Endothelial cell of umbilical vein (primary cell): ENCODE measurements around the gene POLRMT. TPM values are rescaled to one million over a fixed set of nuclear protein-coding genes. Genes with fewer than 3 reads are reported as not detected.

ENCODE experiments used
- BruUV-seq: library from RNA; stranded (reverse); fragments of 400-500 nt; replicated peaks from 2 replicates; lab custom pipeline; 2021; lab: Mats Ljungman, UMichigan
- CTCF ChIA-PET: fragments of 300-600, 350-600 bp; sonication (Branson Sonifier 250); formaldehyde crosslinking; loops from one replicate; lab custom pipeline; 2021; ENCODE audit warnings: antibody characterized with exemption, inconsistent platforms; lab: Charles Lee
- POLR2A ChIA-PET: fragments of 300-600, 350-600 bp; sonication (Branson Sonifier 250); formaldehyde crosslinking; loops from one replicate; lab custom pipeline; 2021; ENCODE audit warnings: antibody characterized with exemption, inconsistent platforms; lab: Charles Lee
- DNase-seq: peaks from one replicate; pipeline ENCODE4 v3.0.0-alpha.2; 2011; ENCODE audit warnings: low read depth, low spot score
- FAIRE-seq: peaks from 2 replicates; lab custom pipeline; 2011; peaks lifted over from hg19 to GRCh38; lab: Jason Lieb, UNC
- H2AFZ ChIP-seq: 2 replicates; pipeline ENCODE4 v1.6.0; 2012; ENCODE audit warnings: low read depth, low read length, control low read depth, inconsistent platforms
- H3K27ac ChIP-seq: 2 replicates; pipeline ENCODE4 v1.5.1; 2011; ENCODE audit warnings: low read depth, mild to moderate bottlenecking, control low read depth, low read length, moderate library complexity; ENCODE audit not compliant: insufficient read depth
- H3K27me3 ChIP-seq, 2 experiments: 2 replicates each; pipeline versions ENCODE4 v1.6.0 to v1.6.1; 2011; ENCODE audit warnings: low read length in 2 of 2, mixed read lengths in 1 of 2; ENCODE audit not compliant: control insufficient read depth in 2 of 2, insufficient read depth in 2 of 2
- H3K36me3 ChIP-seq, 2 experiments: 2 replicates in 1 of 2; 3 replicates in 1 of 2; pipeline ENCODE4 v1.5.1; 2011; ENCODE audit warnings: low read length in 2 of 2, mild to moderate bottlenecking in 1 of 2, moderate library complexity in 1 of 2; ENCODE audit not compliant: control insufficient read depth in 2 of 2, insufficient read depth in 2 of 2; ENCODE audit errors: extremely low read depth in 1 of 2
- H3K4me1 ChIP-seq: 3 replicates; pipeline ENCODE4 v1.5.1; 2011; ENCODE audit warnings: mild to moderate bottlenecking, low read length; ENCODE audit not compliant: control insufficient read depth, insufficient read depth; ENCODE audit errors: extremely low read depth
- H3K4me2 ChIP-seq: 2 replicates; pipeline ENCODE4 v1.6.1; 2011; ENCODE audit warnings: low read length, control low read depth, mixed read lengths; ENCODE audit not compliant: insufficient read depth
- H3K4me3 ChIP-seq, 3 experiments: fragments of 200-600 bp in 1 of 3; sonication (generic), shearing (Covaris generic) in 1 of 3; replicated peaks in 1 of 3; 2 replicates each; pipeline ENCODE4 v1.5.1; 2011 to 2016; ENCODE audit warnings: control low read depth in 3 of 3, low read length in 3 of 3, mild to moderate bottlenecking in 2 of 3, inconsistent platforms in 1 of 3, low read depth in 1 of 3, moderate library complexity in 1 of 3; ENCODE audit not compliant: insufficient read depth in 1 of 3
- H3K79me2 ChIP-seq: 2 replicates; pipeline ENCODE4 v1.6.0; 2012; ENCODE audit warnings: low read length, inconsistent platforms; ENCODE audit not compliant: control insufficient read depth, insufficient read depth
- H3K9ac ChIP-seq: replicated peaks from 2 replicates; pipeline ENCODE3; 2011; ENCODE audit warnings: low read length, control low read depth; ENCODE audit not compliant: insufficient read depth; ENCODE audit errors: extremely low read depth
- H3K9me1 ChIP-seq: replicated peaks from 3 replicates; pipeline ENCODE4 v1.6.0; 2011; ENCODE audit warnings: mild to moderate bottlenecking, low read length; ENCODE audit not compliant: control insufficient read depth, insufficient read depth; ENCODE audit errors: extremely low read depth
- H3K9me3 ChIP-seq: replicated peaks from 2 replicates; pipeline ENCODE4 v1.5.1; 2012; ENCODE audit warnings: low read length, inconsistent platforms; ENCODE audit not compliant: control insufficient read depth, insufficient read depth
- H4K20me1 ChIP-seq: replicated peaks from 2 replicates; pipeline ENCODE3; 2011; ENCODE audit warnings: mild to moderate bottlenecking, low read length; ENCODE audit not compliant: control insufficient read depth, insufficient read depth; ENCODE audit errors: extremely low read depth
- CTCF ChIP-seq, 2 donors: IDR thresholded peaks; 1 replicate in 1 of 2; 2 replicates in 1 of 2; pipeline ENCODE4 v1.5.1; 2011; ENCODE audit warnings: low read length in 2 of 2, mild to moderate bottlenecking in 2 of 2, moderate library complexity in 2 of 2, control low read depth in 1 of 2, inconsistent platforms in 1 of 2, low read depth in 1 of 2; ENCODE audit not compliant: insufficient read depth in 1 of 2; ENCODE audit errors: extremely low read depth in 1 of 2
- dilution Hi-C: fragments of 300-500 bp; cut with MboI; formaldehyde crosslinking; loops from one replicate; pipeline ENCODE4 v1.15.0; 2019; ENCODE audit warnings: low sequenced_read_pairs; ENCODE audit not compliant: extremely low pct_ligation_motif_present
- intact Hi-C: fragments of 100-400 bp; cut with micrococcal nuclease; formaldehyde crosslinking; loops from one replicate; pipeline ENCODE4 v1.10.0; 2022
- polyA plus RNA-seq, 4 experiments: library from polyadenylated mRNA; depleted of rRNA in 3 of 4; stranded (reverse) in 3 of 4; unstranded in 1 of 4; fragments of >200 nt; gene quantifications; 2 replicates each; pipeline versions ENCODE4 v1.2.1 to v1.2.3, GENCODE V29; 2011 to 2012; ENCODE audit warnings: missing spikeins in 1 of 4
- total RNA-seq: library from RNA; stranded (reverse); gene quantifications from 2 replicates; pipeline ENCODE4 v1.2.3, GENCODE V29; 2021
- TF ChIP-seq, protein P1 (sequence below): IDR thresholded peaks from 2 replicates; pipeline ENCODE4 v1.6.1; 2011; ENCODE audit not compliant: insufficient read depth, insufficient read length

POLRMT gene
- total and polyA plus RNA-seq, 2 donors (not counting 3 experiments of a cell fraction or from before 2014, with no cell fraction given): 38.9 to 50.6 TPM

DNA sequence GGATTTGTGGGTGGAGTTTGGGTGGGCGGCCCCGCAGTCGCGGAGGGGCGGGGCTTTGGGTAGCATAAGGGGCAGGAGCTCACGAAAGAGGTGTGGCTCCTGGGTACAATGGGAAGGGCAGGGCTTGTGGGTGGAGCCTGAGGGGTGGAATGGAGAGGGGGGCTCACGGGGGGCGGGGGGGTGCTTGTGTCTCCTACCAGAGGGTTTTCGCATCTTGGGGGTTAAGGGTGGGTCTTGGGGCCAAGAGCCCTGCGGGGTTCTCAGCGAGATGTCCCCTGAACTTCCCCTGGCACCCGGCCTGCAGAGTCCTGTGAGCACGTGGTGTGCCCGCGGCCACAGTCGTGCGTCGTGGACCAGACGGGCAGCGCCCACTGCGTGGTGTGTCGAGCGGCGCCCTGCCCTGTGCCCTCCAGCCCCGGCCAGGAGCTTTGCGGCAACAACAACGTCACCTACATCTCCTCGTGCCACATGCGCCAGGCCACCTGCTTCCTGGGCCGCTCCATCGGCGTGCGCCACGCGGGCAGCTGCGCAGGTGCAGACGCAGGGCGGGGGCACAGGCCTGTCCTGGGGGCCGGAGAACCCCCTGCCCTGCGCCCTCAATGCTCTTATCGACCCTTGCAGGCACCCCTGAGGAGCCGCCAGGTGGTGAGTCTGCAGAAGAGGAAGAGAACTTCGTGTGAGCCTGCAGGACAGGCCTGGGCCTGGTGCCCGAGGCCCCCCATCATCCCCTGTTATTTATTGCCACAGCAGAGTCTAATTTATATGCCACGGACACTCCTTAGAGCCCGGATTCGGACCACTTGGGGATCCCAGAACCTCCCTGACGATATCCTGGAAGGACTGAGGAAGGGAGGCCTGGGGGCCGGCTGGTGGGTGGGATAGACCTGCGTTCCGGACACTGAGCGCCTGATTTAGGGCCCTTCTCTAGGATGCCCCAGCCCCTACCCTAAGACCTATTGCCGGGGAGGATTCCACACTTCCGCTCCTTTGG, 48.0 kb upstream of the POLRMT start:
- ChIA-PET POLR2A (no interaction called here), CTCF (interaction anchor here (1.2 to 2.5 kb wide), 8 partner anchors 12 to 97 kb away, joined by 3 to 12 read pairs (median 6); no protein-coding TSS in a partner anchor)
- no peak for FAIRE-seq
- Histone ChIP-seq H3K9me3 (no peaks in the 10 kb centered on the region), H3K27ac (peak overlapping the region; percentile 77), H3K36me3 (no peaks in the 10 kb centered on the region), H3K4me2 (no peak overlapping the region), H3K9me1 (no peaks in the 10 kb centered on the region), H3K27me3 (no peaks in the 10 kb centered on the region), H3K79me2 (peaks cover 12% of the 10 kb centered on the region), H3K4me3 (peak overlapping the region in 1 of 3 experiments; percentile 40), H3K9ac (no peak overlapping the region), H3K4me1 (peaks cover 16% of the 10 kb centered on the region), H4K20me1 (no peaks in the 10 kb centered on the region), H2AFZ (no peak overlapping the region)
- dilution Hi-C loops: no loop called here
- BruUV-seq: no TSS peak
- intact Hi-C loops: no loop called here
- DNase-seq: no peak
- no peak for TF ChIP-seq CTCF (IDR thresholded peaks at IDR 0.05; ENCODE audit: extremely low read depth in 1 of 2, insufficient read depth in 1 of 2, low read depth in 1 of 2, low read length in 2 of 2)
- TF ChIP-seq, protein P1, sequence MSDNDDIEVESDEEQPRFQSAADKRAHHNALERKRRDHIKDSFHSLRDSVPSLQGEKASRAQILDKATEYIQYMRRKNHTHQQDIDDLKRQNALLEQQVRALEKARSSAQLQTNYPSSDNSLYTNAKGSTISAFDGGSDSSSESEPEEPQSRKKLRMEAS: peak; percentile 16
